Choroid plexus epithelial cell (primary cell): ENCODE data around the gene COL26A1.

ENCODE experiments used
- DNase-seq: peaks from one replicate; pipeline ENCODE4 v3.0.0-alpha.2; 2010; ENCODE audit warnings: low read depth
- H3K4me3 ChIP-seq: 2 replicates; pipeline ENCODE4 v1.5.1; 2011; ENCODE audit warnings: low read depth, mild to moderate bottlenecking, control low read depth, low read length, moderate library complexity
- TF ChIP-seq, protein P1 (sequence below): conservative IDR thresholded peaks from 2 replicates; pipeline ENCODE4 v1.5.1; 2011; ENCODE audit warnings: low read depth, mild to moderate bottlenecking, control low read depth, inconsistent platforms, low read length, moderate library complexity

COL26A1 gene

DNA sequence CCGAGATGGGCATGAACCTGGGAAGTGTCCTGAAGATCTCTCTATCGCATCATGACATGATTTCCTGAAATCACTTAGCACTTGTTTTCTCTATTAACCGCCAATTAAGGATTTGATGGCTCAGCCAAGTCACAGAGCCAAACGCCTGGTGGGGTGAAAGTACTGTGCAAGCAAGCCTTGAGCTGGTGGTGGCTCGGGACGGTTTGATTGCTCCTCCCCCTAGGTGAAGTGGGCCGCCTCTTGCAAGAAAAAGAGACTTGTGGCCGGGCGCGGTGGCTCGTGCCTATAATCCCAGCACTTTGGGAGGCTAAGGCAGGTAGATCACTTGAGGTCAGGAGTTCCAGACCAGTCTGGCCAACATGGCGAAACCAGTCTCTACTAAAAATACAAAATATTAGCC is 50.3 kb downstream of the COL26A1 start:
- TF ChIP-seq, protein P1, sequence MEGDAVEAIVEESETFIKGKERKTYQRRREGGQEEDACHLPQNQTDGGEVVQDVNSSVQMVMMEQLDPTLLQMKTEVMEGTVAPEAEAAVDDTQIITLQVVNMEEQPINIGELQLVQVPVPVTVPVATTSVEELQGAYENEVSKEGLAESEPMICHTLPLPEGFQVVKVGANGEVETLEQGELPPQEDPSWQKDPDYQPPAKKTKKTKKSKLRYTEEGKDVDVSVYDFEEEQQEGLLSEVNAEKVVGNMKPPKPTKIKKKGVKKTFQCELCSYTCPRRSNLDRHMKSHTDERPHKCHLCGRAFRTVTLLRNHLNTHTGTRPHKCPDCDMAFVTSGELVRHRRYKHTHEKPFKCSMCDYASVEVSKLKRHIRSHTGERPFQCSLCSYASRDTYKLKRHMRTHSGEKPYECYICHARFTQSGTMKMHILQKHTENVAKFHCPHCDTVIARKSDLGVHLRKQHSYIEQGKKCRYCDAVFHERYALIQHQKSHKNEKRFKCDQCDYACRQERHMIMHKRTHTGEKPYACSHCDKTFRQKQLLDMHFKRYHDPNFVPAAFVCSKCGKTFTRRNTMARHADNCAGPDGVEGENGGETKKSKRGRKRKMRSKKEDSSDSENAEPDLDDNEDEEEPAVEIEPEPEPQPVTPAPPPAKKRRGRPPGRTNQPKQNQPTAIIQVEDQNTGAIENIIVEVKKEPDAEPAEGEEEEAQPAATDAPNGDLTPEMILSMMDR: no peak
- no peak overlapping the region for H3K4me3 ChIP-seq
- DNase-seq: no peak

DNA sequence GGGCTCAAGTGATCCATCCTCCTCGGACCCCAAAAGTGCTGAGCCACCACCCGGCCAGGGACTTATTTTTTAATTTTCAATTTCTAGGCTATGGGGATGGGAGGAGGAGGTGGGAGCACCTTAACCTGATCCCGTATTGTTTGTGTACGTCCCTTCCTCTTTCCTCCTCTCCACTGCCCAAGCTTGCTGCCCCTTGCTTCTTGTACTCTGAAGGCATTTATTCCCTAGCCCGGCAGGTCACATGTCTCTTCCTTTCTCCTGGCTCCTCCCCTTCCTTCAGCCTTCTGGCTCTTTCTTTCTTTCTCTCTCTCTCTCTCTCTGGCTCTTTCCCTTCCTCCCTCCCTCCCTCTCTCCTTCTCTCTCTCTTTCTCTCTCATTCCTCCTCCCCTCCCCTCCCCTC is 56.0 kb downstream of the COL26A1 start:
- no peak for DNase-seq
- H3K4me3 ChIP-seq: no peak overlapping the region
- TF ChIP-seq, protein P1: no peak

DNA sequence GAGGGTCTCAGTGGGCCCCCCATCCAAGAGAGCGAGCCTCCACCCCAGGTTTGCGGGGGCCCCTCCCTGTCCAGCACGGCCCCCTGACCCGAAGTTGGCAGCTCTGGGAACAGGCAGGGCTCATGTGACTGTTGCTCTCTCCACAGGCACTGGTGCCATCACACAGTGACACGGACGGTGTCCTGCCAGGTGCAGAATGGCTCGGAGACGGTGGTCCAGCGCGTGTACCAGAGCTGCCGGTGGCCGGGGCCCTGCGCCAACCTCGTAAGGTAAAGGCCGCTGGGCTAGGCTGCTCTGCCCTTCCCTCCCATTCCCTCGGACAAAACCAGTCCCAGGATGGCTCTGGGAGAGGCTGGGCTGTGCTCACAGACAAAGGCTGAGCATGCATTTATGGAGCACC is 57.2 kb downstream of the COL26A1 start:
- H3K4me3 ChIP-seq: no peak overlapping the region
- DNase-seq: no peak
- TF ChIP-seq, protein P1: no peak

DNA sequence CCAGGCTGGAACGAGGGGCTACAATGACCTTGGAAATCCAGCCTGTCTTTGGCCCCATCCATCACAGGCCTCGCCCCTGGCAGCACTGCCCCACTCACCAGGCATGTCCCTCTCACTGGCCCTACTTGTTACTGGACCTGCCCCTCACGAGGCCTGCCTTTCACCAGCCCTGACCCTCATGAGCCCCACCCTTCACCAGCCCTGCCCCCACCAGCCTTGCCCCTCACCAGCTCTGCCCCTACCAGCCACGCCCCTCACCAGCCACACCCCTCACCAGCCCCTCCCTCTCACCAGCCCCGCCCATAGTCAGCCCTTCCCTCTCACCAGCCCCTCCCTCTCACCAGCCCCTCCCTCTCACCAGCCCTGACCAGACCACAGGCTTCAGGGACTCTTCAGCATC is 57.8 kb downstream of the COL26A1 start:
- no peak for DNase-seq
- TF ChIP-seq, protein P1: no peak
- H3K4me3 ChIP-seq: no peak overlapping the region

DNA sequence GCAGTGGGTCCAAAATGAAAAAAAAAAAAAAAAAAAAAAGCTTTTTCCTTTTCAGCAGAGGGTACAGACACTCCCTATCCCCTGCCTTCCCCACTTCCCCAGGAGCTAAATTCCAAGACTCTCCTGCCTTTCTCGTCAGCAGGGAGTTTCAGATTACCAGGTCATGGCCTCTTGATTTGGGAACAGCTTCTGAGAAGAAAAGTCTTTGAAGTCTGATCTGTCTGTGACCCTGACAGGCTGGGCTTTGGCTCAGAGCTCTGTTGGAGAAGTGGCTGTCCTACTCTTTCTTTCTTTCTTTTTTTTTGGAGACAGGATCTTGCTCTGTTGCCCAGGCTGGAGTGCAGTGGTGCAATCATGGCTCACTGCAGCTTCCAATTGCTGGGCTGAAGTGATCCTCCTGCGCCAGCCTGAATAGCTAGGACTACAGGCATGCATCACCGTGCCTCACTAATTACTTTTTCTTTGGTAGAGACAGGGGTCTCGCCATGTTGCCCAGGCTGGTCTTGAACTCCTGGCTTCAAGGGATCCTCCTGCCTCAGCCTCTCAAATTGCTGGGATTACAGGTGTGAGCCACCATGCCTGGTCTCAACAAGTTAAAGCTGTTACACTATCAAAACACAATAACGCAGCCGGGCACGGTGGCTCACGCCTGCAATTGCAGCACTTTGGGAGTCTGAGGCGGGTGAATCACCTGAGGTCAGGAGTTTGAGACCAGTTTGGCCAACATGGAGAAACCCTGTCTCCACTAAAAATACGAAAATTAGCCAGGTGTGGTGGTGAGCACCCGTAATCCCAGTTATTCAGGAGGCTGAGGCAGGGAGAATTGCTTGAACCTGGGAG is 59.9 kb downstream of the COL26A1 start:
- no peak for DNase-seq
- TF ChIP-seq, protein P1: no peak

DNA sequence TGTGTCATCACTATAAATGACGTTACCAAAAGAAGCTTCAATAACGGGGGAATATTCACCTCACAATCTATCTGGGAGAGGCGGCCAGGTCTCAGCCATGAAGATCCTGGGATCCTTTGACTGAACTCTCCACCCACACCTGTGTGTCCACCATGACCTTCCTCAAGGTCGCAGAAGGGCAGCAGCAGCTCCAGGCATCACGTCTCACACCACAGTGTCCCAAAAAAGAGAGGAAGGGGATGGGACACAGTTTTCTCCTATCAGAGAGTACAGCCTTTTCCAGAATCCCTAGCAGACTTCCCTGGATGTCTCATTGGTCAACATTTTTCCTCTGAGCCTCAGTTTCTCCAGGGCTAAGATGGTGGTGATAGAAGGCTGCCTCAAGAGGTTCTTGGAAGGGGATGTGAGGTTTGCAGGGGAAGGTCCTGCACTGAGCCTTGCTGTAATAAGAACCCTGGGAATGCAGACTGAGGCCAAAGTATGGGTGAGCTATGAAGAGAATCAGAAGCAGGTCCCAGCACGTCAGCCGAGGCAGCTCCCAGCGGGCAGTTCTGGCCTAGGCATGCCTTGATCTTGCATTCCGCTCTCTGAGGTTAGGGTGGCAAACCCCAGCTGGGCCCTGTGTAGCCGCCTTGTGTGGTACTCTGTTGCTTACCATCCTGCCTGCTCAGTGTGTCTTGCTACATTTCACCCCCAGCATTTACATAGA is 63.8 kb downstream of the COL26A1 start:
- TF ChIP-seq, protein P1: no peak
- no peak overlapping the region for H3K4me3 ChIP-seq
- DNase-seq: no peak

More for the DNA sequence above, 59.9 kb downstream of the COL26A1 start:
- no peak overlapping the region for H3K4me3 ChIP-seq
